Mesodermal cell (in vitro differentiated cells): ENCODE results near the gene PHACTR3.

ENCODE experiments used
- H3K27ac ChIP-seq: 2 replicates; pipeline ENCODE4 v1.7.0; 2013; ENCODE audit warnings: mild to moderate bottlenecking, low read depth, low read length, moderate library complexity; ENCODE audit not compliant: severe bottlenecking
- H3K36me3 ChIP-seq: 2 replicates; pipeline ENCODE4 v1.7.1; 2013; ENCODE audit warnings: mild to moderate bottlenecking, low read length, moderate library complexity; ENCODE audit not compliant: control insufficient read depth, insufficient read depth
- H3K4me1 ChIP-seq: one replicate; pipeline ENCODE4 v1.7.1; 2013; ENCODE audit warnings: mild to moderate bottlenecking, low read length; ENCODE audit not compliant: insufficient read depth, control insufficient read depth, poor library complexity, severe bottlenecking
- H3K4me3 ChIP-seq: 2 replicates; pipeline ENCODE4 v1.7.0; 2013; ENCODE audit warnings: low read length, control low read depth, mild to moderate bottlenecking; ENCODE audit not compliant: insufficient read depth, poor library complexity, severe bottlenecking; ENCODE audit errors: extremely low read depth
- H3K9me3 ChIP-seq: 2 replicates; pipeline ENCODE4 v1.7.1; 2013; ENCODE audit warnings: mild to moderate bottlenecking, low read length, moderate library complexity; ENCODE audit not compliant: control insufficient read depth
- WGBS, 2 experiments: methylation state at CpG; one replicate each; pipeline ENCODE4 v1.1.5; 2013; ENCODE audit warnings: missing lambda C conversion rate in 2 of 2; ENCODE audit not compliant: insufficient coverage in 2 of 2; 5-methylcytosine and 5-hydroxymethylcytosine counted together

The PHACTR3 gene

DNA sequence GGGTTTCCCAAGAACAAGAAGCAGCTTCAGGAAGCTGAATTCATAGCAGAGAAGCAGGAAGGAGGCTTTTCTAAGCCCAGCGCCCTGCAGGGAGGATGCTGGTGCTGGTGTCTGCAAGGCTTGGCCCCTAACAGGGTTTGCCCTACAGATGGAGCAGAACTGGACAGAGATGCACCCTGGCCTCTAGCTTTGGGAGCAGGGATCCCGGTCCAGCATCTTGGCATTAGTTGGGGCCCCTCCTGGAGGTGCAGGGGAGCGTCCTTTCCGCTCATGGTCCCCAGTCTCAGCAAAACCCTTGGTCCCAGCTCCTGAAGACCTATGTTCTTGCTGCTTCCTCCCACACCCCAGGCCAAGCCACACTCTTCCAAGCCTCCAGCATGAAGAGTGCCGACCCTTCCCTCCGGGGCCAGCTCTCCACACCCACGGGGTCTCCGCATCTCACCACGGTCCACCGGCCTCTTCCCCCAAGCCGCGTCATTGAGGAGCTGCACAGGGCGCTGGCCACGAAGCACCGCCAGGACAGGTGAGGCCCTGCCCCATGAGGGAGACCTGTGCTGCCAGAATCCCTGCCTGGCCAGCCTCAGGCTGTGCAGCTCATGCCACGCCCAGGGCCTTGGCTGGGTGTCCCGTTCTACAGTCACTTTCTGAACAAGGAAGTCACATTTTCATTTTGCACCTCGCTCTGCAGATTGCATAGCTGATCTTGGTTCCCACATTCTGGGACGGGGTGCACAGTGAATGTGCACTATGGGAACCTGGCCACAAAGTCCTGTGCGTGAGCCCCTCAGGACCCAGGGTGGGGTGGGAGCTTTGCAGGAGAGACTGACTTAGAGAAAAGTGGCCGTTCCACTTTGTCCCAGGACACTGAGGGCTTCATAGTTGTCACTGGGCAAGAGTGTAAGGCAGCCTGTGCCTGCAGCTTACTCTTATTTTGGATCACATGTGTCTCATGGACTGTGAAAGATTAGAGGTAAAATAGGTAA is 168.9 kb downstream of the PHACTR3 start:
- Histone ChIP-seq H3K4me1 (no peaks in the 10 kb centered on the region), H3K27ac (no peak overlapping the region), H3K36me3 (no peaks in the 10 kb centered on the region), H3K4me3 (no peak overlapping the region), H3K9me3 (no peaks in the 10 kb centered on the region)
- 87 to 90% methylated on average over 21 of the region's 21 CpGs for WGBS, 2 experiments

DNA sequence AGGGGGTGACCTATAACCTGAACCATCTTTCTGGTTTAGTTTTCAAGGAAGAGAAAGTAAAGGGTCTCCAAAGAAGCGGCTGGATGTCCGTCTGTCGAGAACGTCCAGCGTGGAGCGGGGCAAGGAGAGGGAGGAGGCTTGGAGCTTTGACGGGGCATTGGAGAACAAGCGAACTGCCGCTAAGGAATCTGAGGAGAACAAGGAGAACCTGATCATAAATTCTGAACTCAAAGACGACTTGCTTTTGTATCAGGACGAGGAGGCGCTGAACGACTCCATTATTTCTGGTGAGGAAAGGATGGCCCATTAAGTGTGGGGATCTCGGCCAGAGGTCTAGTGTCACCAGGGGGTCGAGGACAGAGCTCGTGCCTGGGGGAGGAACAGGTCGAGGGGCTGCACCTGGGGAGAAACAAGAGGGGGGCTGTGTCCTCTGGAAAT is 169.9 kb downstream of the PHACTR3 start:
- no peaks in the 10 kb centered on the region for H3K4me1 ChIP-seq
- no peaks in the 10 kb centered on the region for H3K36me3 ChIP-seq
- H3K4me3 ChIP-seq: no peak overlapping the region
- no peak overlapping the region for H3K27ac ChIP-seq
- no peaks in the 10 kb centered on the region for H3K9me3 ChIP-seq
- 77 to 87% methylated on average over 13 to 17 of the region's 17 CpGs for WGBS, 2 experiments

DNA sequence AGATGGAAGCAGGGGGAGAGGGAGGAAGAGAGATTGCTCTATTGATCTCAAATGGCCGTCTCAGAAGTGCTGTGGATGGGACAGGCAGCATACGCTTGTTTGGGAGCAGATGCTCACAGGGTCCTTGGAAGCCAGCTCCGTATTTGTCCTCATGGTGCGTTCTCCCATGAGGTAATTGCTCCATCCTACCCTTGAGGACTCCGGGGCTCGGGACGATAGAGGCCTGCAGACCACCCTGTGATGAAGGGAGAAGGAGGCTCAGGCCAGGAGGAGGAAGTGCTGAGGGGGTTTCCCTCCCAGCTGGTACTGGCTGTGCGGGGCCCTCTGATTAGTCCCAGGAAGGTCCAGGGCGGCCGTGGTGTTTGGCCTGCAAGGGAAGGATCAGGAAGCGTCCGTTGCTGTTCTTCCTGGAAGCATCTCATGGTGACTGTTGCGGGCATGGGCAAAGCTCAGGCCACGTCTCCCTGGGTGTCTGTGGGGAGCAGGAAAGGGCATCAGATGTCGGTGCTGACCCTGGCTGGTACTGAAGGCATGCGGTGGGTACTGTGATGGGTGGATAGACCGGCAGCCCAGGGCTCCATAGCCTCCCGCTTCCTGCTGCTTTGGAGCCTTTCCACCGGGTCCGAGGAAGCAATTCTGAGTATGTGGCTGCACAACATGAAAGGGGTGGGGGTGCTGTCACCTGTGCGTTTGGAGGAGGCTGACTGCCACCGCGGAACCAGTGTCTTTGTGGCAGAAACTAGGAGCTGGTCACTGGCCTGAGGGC is 170.8 kb downstream of the PHACTR3 start:
- no peak overlapping the region for H3K4me3 ChIP-seq
- H3K9me3 ChIP-seq: no peaks in the 10 kb centered on the region
- H3K36me3 ChIP-seq: no peaks in the 10 kb centered on the region
- H3K4me1 ChIP-seq: no peaks in the 10 kb centered on the region
- H3K27ac ChIP-seq: no peak overlapping the region
- WGBS, 2 experiments: 82 to 88% methylated on average over 14 to 19 of the region's 23 CpGs

DNA sequence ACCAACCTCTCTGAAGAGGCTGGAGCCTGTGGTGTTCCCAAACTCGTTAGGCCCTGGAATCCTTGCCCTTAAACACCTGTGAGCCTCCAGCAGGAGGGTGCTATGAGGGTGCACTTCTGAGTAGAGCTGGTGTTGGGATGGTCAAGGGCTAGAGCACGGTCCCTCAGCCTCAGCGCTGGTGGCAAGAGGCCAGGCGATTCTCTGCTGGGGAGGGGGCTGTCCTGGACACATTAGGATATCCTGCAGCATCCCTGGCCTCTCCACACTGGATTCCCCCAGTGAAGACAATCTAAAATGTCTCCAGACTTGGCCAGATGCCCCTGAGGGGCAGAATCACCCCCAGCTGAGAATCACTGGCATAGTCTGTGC is 171.3 kb downstream of the PHACTR3 start:
- 80 to 87% methylated on average over 3 to 4 of the region's 4 CpGs for WGBS, 2 experiments
- Histone ChIP-seq H3K9me3 (peaks cover 1% of the 10 kb centered on the region), H3K36me3 (no peaks in the 10 kb centered on the region)

DNA sequence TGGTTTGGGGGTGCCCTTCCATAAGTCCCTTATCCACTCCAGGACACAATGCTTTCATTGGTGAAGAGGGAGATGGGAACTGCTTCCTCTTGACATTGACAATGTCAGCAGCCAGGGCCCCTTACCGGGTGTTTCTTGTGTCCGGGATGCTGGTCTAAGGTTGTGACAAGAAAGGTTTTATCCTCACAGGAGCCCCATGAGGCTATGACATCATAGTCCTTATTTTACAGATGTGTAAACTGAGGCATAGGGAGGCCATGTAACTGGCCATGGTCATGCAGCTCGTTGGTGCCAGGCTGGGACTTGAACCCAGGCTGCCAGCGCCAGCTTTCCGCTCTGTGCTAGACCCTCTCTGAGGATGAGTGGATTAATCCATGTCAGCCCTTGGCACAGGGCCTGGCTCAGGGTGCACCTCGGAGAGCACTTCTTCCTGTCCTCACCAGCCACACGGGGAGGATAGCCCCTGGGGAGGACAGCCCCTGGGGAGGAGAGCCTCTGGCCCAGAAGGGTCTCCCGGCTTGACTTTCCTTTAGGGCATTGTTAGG is 171.8 kb downstream of the PHACTR3 start:
- H3K9me3 ChIP-seq: peaks cover 3% of the 10 kb centered on the region
- no peak overlapping the region for H3K27ac ChIP-seq
- H3K4me1 ChIP-seq: no peaks in the 10 kb centered on the region
- WGBS, 2 experiments: 74 to 75% methylated on average over 6 to 7 of the region's 8 CpGs
- H3K4me3 ChIP-seq: no peak overlapping the region
- H3K36me3 ChIP-seq: no peaks in the 10 kb centered on the region

More for the DNA sequence above, 171.3 kb downstream of the PHACTR3 start:
- Histone ChIP-seq H3K27ac (no peak overlapping the region), H3K4me3 (no peak overlapping the region), H3K4me1 (no peaks in the 10 kb centered on the region)

DNA sequence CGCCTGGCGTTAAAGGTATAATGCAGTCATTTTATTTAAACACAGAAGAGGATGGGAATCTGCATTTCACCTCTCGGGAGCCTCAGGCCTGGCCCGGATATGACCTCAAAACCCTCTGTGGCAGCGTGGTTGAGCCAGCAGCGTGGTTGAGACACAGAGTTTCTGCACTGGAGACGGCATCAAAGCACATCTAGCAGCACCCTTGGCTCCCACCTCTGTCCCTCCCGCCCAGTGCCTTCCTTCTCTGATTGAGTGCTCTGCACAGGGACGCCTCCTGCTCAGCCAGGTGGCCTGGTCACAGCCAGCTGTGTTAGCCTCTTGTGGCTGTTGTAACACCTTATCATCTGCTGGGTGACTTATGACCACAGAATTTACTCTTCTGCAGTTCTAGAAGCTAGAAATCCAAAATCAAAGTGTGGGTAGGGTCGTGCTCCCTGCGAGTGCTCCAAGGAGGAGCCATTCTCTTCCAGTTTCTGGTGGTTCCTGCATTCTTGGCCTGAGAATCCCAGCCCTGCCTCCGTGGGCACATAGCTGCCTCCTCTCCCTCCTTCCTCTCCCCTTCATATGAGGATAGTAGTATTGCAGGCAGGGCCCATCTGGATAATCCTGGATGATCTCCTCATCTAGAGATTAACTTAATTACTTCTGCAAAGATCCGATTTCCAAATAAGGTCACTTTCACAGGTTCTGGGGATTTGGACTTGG is 172.4 kb downstream of the PHACTR3 start:
- Histone ChIP-seq H3K4me3 (no peak overlapping the region), H3K9me3 (peaks cover 3% of the 10 kb centered on the region), H3K36me3 (no peaks in the 10 kb centered on the region), H3K27ac (no peak overlapping the region), H3K4me1 (no peaks in the 10 kb centered on the region)
- WGBS, 2 experiments: 85 to 87% methylated on average over 12 of the region's 13 CpGs

DNA sequence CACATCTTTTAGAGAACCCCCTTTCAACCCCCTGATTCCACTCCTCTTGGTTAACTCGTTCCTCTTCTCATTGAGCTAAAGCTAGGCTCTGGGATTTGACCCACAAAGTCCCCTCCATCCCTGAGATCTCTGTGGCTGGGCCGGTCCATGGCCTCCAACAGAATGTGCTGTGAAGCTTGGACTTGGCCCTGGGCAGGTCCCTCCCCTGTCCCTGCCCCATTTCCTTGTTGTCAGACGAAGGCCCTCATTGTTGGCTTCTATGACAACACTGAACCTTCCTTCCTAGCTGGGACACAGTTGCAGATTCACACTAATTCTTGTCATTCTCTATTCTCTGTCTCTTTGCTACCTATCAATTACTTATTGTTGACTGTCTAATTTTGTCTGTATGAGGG is 173.0 kb downstream of the PHACTR3 start:
- Histone ChIP-seq H3K4me3 (no peak overlapping the region), H3K4me1 (no peaks in the 10 kb centered on the region), H3K36me3 (no peaks in the 10 kb centered on the region), H3K9me3 (peaks cover 3% of the 10 kb centered on the region), H3K27ac (no peak overlapping the region)
- WGBS, 2 experiments: 77 to 84% methylated on average over 3 of the region's 3 CpGs

DNA sequence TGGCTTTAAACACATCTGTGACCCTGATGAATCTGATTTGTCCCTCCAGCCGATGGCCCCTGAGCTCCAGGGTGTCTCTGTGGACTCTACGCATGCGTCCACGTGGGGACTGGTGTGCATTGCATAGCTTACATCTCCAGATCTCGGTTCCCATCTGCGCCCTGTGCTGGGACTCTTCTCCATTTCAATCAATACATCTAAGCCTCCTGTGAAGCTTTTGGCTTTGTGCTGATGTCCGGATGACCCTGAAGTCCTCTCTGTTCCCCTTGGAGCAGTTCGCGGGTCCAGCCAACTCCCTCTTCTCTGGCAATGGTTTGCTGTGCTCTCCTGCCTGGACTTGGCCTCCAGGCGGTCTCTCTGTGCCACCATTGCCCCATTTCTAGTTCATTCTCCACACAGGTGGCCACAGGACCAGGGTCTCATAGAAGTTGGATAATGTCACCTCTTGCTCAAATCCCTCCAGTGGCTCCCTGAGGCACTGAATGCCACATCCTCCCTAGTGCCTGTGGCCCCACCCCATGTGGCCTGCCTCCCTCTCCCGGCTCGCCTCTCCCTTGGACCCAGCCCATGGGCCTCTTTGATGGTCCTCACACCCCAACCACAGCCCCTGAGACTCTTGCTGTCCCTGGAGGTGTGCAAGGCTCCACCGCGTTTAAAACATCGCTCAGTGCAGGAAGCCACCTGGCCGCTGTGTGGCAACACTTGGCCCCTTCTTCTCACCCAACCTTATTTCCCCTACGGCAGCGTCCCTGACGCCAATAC is 173.7 kb downstream of the PHACTR3 start:
- no peaks in the 10 kb centered on the region for H3K36me3 ChIP-seq
- peaks cover 3% of the 10 kb centered on the region for H3K9me3 ChIP-seq
- no peak overlapping the region for H3K4me3 ChIP-seq
- no peak overlapping the region for H3K27ac ChIP-seq
- no peaks in the 10 kb centered on the region for H3K4me1 ChIP-seq
- WGBS, 2 experiments: 75 to 83% methylated on average over 16 to 19 of the region's 19 CpGs

DNA sequence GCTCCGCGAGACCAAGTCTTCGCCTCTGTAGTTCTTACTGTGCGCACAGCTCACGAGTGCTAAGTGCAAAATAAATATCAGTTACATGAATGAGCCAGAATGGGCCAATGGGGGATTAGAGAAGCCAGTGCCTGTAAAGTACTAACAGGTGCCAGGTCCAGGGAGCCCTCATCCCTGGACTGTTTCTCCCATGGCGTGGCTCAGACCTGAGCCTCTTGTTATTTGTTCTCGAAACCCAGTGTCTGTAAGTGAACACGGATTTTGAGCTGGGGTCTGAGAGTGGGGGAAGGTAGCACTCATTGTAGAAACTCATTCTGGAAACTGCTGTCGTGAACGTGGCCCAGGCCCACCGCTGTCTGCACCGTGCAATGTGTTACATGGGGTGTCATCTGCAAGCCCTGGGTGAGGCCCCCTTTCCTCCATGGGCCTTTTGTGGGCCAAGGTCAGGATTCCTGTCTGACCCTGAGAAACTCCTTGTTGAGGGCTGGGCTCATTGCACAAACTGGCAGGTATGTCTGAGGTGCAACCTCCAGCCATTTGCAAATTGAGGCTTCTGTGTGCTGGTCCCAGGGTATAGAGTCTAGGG is 174.4 kb downstream of the PHACTR3 start:
- no peaks in the 10 kb centered on the region for H3K4me1 ChIP-seq
- 81 to 84% methylated on average over 11 to 12 of the region's 12 CpGs for WGBS, 2 experiments
- H3K9me3 ChIP-seq: peaks cover 3% of the 10 kb centered on the region
- H3K36me3 ChIP-seq: no peaks in the 10 kb centered on the region
- H3K27ac ChIP-seq: no peak overlapping the region
- H3K4me3 ChIP-seq: no peak overlapping the region
